AG04449 (cell line): ENCODE data around the gene ATG13.

ENCODE experiments used
- CTCF ChIA-PET: fragments of 350-600 bp; formaldehyde crosslinking; extraction: SDS; loops from one replicate; lab custom pipeline; 2021; ENCODE audit warnings: antibody characterized with exemption; lab: Yijun Ruan, JAX
- POLR2A ChIA-PET: fragments of 400-600, 350-600 bp; formaldehyde crosslinking; extraction: SDS; loops from one replicate; lab custom pipeline; 2020; ENCODE audit warnings: antibody characterized with exemption, inconsistent platforms; lab: Yijun Ruan, JAX
- DNase-seq: peaks from one replicate; pipeline ENCODE4 v3.0.0-alpha.2; 2010; ENCODE audit warnings: low read depth, low spot score
- H3K4me3 ChIP-seq: 2 replicates; pipeline ENCODE4 v1.5.1; 2011; ENCODE audit warnings: low read depth, mild to moderate bottlenecking, control low read depth, low read length
- CTCF ChIP-seq: IDR thresholded peaks from one replicate; pipeline ENCODE4 v1.5.1; 2011; ENCODE audit warnings: mild to moderate bottlenecking, moderate library complexity, low read length, control low read depth, inconsistent platforms; ENCODE audit not compliant: insufficient read depth; ENCODE audit errors: missing control alignments

ATG13 gene

DNA sequence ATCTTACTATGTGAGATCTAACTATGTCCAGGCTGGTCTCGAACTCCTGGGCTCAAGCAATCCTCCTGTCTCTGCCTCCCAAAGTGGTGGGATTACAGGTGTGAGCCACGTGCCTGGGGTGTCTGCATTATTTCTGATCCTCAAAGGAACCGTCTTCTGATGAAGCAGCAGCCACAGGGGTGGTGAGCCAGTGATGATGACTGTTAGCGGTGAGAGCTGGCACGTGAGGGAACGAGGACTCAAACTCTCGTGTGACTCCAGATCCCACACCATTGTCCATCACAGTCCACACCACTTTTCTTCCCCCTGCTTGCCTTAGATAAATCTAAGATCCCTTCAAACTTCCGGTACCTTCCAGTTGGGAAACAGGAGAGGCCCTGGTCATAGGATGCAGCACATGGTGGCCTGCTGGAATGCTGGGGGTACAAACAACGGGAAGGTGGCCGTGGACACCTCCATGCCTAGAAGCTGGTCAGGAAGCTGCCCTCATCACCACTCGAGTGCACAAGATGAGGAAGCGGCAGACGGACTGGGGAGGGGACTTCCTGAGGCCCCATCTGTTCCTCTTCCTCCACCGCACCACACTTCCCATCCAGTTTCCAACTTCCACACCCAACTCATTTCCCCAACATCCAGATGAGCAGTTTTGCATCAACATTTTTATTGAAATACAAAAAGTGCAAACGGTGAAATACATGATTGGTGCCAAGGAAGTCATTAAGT, 59.2 kb downstream of the ATG13 start:
- CTCF ChIA-PET = no interaction called here
- TF ChIP-seq CTCF = no peak
- no peak for DNase-seq
- H3K4me3 ChIP-seq = no peak overlapping the region
- POLR2A ChIA-PET = no interaction called here

DNA sequence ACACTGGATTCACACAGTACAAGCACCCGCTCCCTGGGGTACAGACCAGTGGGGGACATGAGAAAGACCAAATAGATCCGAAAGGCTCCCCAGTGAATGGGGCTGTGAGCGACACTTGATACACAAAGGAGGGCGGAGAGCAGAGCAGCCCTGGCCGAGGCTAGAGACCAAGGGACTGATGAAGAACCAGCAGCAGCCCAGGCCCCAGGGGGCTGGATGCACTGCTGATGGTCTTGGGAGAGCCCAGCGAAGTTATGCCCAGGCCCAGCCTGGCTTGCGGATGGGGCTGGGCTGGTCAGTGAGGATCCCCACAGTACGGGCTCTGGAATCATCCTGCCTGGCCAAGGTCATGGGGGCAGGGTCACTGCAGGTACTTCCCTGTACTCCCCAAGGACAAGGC, 59.8 kb downstream of the ATG13 start:
- no peak for TF ChIP-seq CTCF
- no peak overlapping the region for H3K4me3 ChIP-seq
- DNase-seq = no peak
- ChIA-PET CTCF (no interaction called here), POLR2A (no interaction called here)

GRCh38 chr11:46677991-46678740, 60.8 kb downstream of the ATG13 start:
- no peak overlapping the region for H3K4me3 ChIP-seq
- no peak for TF ChIP-seq CTCF
- POLR2A ChIA-PET = interaction anchor here (1.2 kb wide), 1 partner anchor 9 kb away, joined by 3 read pairs; no protein-coding TSS in a partner anchor
- no peak for DNase-seq
- CTCF ChIA-PET = no interaction called here

GRCh38 chr11:46678741-46679130, 61.4 kb downstream of the ATG13 start:
- ChIA-PET CTCF (no interaction called here), POLR2A (interaction anchor here (1.2 kb wide), 1 partner anchor 9 kb away, joined by 3 read pairs; no protein-coding TSS in a partner anchor)

DNA sequence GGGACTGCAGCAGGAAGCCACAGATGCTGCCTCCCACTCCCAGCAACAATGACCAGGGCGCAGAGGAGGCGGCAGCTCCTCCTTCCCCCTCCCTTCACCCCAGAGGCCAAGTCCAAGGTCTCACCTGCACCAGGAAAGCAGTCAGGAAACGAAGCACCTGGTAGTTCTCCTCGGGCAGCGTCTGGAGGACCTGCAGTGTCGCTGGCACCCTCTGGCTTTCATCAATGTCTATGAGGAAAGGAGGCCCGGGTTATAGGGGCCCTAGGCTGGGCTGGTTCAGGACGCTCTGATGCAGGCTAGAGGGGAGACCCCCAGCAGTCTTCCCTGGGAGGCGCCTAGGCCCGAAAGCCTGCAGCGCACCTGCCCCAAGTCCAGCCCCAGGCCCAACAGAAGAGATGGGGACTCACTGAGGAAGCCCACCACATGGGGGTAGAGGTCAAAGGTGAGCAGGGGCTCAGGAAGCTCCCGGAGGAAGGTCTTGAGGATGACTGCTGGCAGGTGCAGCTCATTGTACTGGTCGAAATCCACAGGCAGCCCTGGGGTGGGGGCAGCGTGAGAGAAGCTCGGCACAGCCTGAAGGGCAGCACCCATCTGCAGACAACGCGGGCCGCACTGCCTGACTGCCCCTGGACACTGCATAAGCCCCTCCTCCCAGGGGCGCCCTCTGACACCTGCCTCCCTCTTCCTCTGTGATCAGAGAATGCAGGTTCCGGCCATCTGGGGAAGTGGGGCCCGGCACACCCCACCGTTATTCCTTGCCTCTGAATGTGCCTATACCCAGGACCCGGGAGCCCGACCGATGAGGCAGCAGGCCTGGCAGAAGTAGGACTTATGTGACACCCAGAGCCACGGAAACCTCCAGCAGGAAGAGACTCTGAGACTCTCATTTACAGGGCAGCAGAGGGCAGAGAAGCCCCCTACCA, 62.1 kb downstream of the ATG13 start:
- POLR2A ChIA-PET = no interaction called here
- TF ChIP-seq CTCF = no peak
- H3K4me3 ChIP-seq = no peak overlapping the region
- DNase-seq = no peak
- CTCF ChIA-PET = no interaction called here

More at GRCh38 chr11:46678741-46679130, 61.4 kb downstream of the ATG13 start:
- DNase-seq = no peak
- no peak overlapping the region for H3K4me3 ChIP-seq
- no peak for TF ChIP-seq CTCF
